H9 (cell line): ENCODE results near the gene SNURF. TPM values are rescaled to one million over a fixed set of nuclear protein-coding genes. Genes with fewer than 3 reads are reported as not detected.

ENCODE experiments used
- DNase-seq: peaks from one replicate; pipeline ENCODE4 v3.0.0-alpha.2; 2017
- H2AFZ ChIP-seq: one replicate; pipeline ENCODE4 v1.6.1; 2013; ENCODE audit warnings: mild to moderate bottlenecking, low read length, control low read depth, moderate library complexity
- H2AK5ac ChIP-seq: 2 replicates; pipeline ENCODE4 v1.6.1; 2013; ENCODE audit warnings: low read length, control low read depth, mixed read lengths; ENCODE audit not compliant: insufficient read length
- H2BK120ac ChIP-seq: one replicate; pipeline ENCODE4 v1.6.1; 2013; ENCODE audit warnings: low read depth, mild to moderate bottlenecking, low read length, control low read depth, inconsistent platforms; ENCODE audit not compliant: poor library complexity, severe bottlenecking
- H2BK12ac ChIP-seq: 2 replicates; pipeline ENCODE4 v1.6.1; 2013; ENCODE audit warnings: low read length, control low read depth, mixed read lengths, low read depth; ENCODE audit not compliant: insufficient read length
- H2BK15ac ChIP-seq: 2 replicates; pipeline ENCODE4 v1.6.1; 2013; ENCODE audit warnings: low read depth, low read length, control low read depth
- H2BK20ac ChIP-seq: one replicate; pipeline ENCODE4 v1.6.1; 2013; ENCODE audit warnings: low read depth, mild to moderate bottlenecking, low read length, control low read depth, inconsistent platforms; ENCODE audit not compliant: poor library complexity, severe bottlenecking
- H2BK5ac ChIP-seq: 2 replicates; pipeline ENCODE4 v1.6.1; 2013; ENCODE audit warnings: low read length, control low read depth, mixed read lengths; ENCODE audit not compliant: insufficient read length
- H3K14ac ChIP-seq: 2 replicates; pipeline ENCODE4 v1.6.1; 2013; ENCODE audit warnings: low read length, control low read depth; ENCODE audit not compliant: insufficient read depth
- H3K18ac ChIP-seq: 2 replicates; pipeline ENCODE4 v1.6.1; 2013; ENCODE audit warnings: low read depth, mild to moderate bottlenecking, mixed read lengths, low read length, control low read depth; ENCODE audit not compliant: insufficient read length
- H3K23ac ChIP-seq: 2 replicates; pipeline ENCODE4 v1.6.1; 2013; ENCODE audit warnings: low read length, control low read depth, mixed read lengths, low read depth; ENCODE audit not compliant: insufficient read length
- H3K23me2 ChIP-seq: 2 replicates; pipeline ENCODE4 v1.6.1; 2013; ENCODE audit warnings: low read depth, mild to moderate bottlenecking, mixed read lengths, low read length, control low read depth; ENCODE audit not compliant: insufficient read length, poor library complexity, severe bottlenecking
- H3K27ac ChIP-seq: 2 replicates; pipeline ENCODE4 v1.5.1; 2013; ENCODE audit warnings: low read length, control low read depth, mixed read lengths, low read depth; ENCODE audit not compliant: insufficient read length
- H3K27me3 ChIP-seq: 2 replicates; pipeline ENCODE4 v1.6.1; 2013; ENCODE audit warnings: low read length, control low read depth, inconsistent platforms; ENCODE audit not compliant: insufficient read depth
- H3K4ac ChIP-seq: 2 replicates; pipeline ENCODE4 v1.6.1; 2013; ENCODE audit warnings: low read depth, mild to moderate bottlenecking, control low read depth, inconsistent platforms, low read length, moderate library complexity
- H3K4me1 ChIP-seq: 2 replicates; pipeline ENCODE4 v1.6.1; 2013; ENCODE audit warnings: low read length, control low read depth, inconsistent platforms; ENCODE audit not compliant: insufficient read depth
- H3K4me2 ChIP-seq: 2 replicates; pipeline ENCODE4 v1.6.1; 2013; ENCODE audit warnings: low read length, control low read depth, mixed read lengths; ENCODE audit not compliant: insufficient read length, insufficient read depth
- H3K56ac ChIP-seq: 2 replicates; pipeline ENCODE4 v1.6.1; 2013; ENCODE audit warnings: low read depth, mild to moderate bottlenecking, mixed read lengths, low read length, control low read depth; ENCODE audit not compliant: insufficient read length
- H3K79me1 ChIP-seq: 2 replicates; pipeline ENCODE4 v1.6.1; 2013; ENCODE audit warnings: low read depth, mild to moderate bottlenecking, moderate library complexity, low read length, control low read depth, inconsistent platforms; ENCODE audit not compliant: insufficient read depth, poor library complexity, severe bottlenecking
- H3K79me2 ChIP-seq: 2 replicates; pipeline ENCODE4 v1.6.1; 2013; ENCODE audit warnings: low read length, control low read depth, inconsistent platforms; ENCODE audit not compliant: insufficient read depth
- H3K9ac ChIP-seq: 2 replicates; pipeline ENCODE4 v1.6.1; 2013; ENCODE audit warnings: low read length, control low read depth, mixed read lengths; ENCODE audit not compliant: insufficient read length; ENCODE audit errors: extremely low read depth
- H3K9me3 ChIP-seq: one replicate; pipeline ENCODE4 v1.6.1; 2013; ENCODE audit warnings: low read depth, low read length, inconsistent platforms; ENCODE audit not compliant: control insufficient read depth
- H3T11ph ChIP-seq: one replicate; pipeline ENCODE4 v1.6.1; 2013; ENCODE audit warnings: mild to moderate bottlenecking, low read length, control low read depth, inconsistent platforms
- H4K20me1 ChIP-seq: one replicate; pipeline ENCODE4 v1.6.1; 2013; ENCODE audit not compliant: control insufficient read depth, insufficient read length, insufficient read depth
- H4K5ac ChIP-seq: 2 replicates; pipeline ENCODE4 v1.6.1; 2013; ENCODE audit warnings: low read depth, mild to moderate bottlenecking, mixed read lengths, low read length, control low read depth; ENCODE audit not compliant: insufficient read length
- H4K8ac ChIP-seq: replicated peaks from 2 replicates; pipeline ENCODE4 v1.6.1; 2013; ENCODE audit warnings: low read length, control low read depth, mixed read lengths, low read depth; ENCODE audit not compliant: insufficient read length
- H4K91ac ChIP-seq: 2 replicates; pipeline ENCODE4 v1.6.1; 2013; ENCODE audit warnings: low read depth, mild to moderate bottlenecking, moderate library complexity, mixed read lengths, low read length, control low read depth; ENCODE audit not compliant: insufficient read length
- H3K27ac Mint-ChIP-seq, 3 experiments: 2 replicates in 2 of 3; 3 replicates in 1 of 3; pipeline ENCODE4 v1.8.0; 2020 to 2021; ENCODE audit warnings: mixed read lengths in 3 of 3, mild to moderate bottlenecking in 1 of 3, moderate library complexity in 1 of 3
- H3K27me3 Mint-ChIP-seq: 2 replicates; pipeline ENCODE4 v1.8.0; 2021; ENCODE audit warnings: low read depth, mild to moderate bottlenecking, moderate library complexity, mixed read lengths
- H3K36me3 Mint-ChIP-seq, 3 experiments: 2 replicates in 2 of 3; 3 replicates in 1 of 3; pipeline ENCODE4 v1.8.0; 2020 to 2021; ENCODE audit warnings: low read depth in 3 of 3, mixed read lengths in 3 of 3; ENCODE audit not compliant: insufficient read depth in 1 of 3
- H3K4me1 Mint-ChIP-seq, 2 experiments: 2 replicates each; pipeline ENCODE4 v1.8.0; 2020; ENCODE audit warnings: mixed read lengths in 2 of 2
- H3K4me3 Mint-ChIP-seq, 2 experiments: 2 replicates in 1 of 2; 3 replicates in 1 of 2; pipeline ENCODE4 v1.8.0; 2020 to 2021; ENCODE audit warnings: mild to moderate bottlenecking in 2 of 2, mixed read lengths in 2 of 2, moderate library complexity in 1 of 2
- H3K9me3 Mint-ChIP-seq, 2 experiments: 2 replicates in 1 of 2; 3 replicates in 1 of 2; pipeline ENCODE4 v1.8.0; 2020; ENCODE audit warnings: mild to moderate bottlenecking in 2 of 2, mixed read lengths in 2 of 2, moderate library complexity in 1 of 2
- CTCF ChIP-seq: fragments of 200-600 bp; sonication (generic); conservative IDR thresholded peaks from 3 replicates; pipeline ENCODE4 v1.8.0; 2021; ENCODE audit warnings: antibody characterized with exemption, mild to moderate bottlenecking
- WGBS: extraction: QIAGEN DNeasy Blood & Tissue Kit; methylation state at CpG from one replicate; pipeline ENCODE4 v1.1.7; 2013; ENCODE audit warnings: missing lambda C conversion rate, low lambda C conversion rate, mixed read lengths; ENCODE audit not compliant: insufficient read length; ENCODE audit errors: extremely low coverage; 5-methylcytosine and 5-hydroxymethylcytosine counted together
- total RNA-seq: library from RNA; stranded (reverse); gene quantifications from 2 replicates; pipeline ENCODE4 v1.2.1, GENCODE V29; 2021

The SNURF gene
- total RNA-seq, 1 experiment from 2014 or later = 134 TPM

GRCh38 chr15:24977686-24978085 is 22.9 kb downstream of the SNURF start:
- no peaks in the 10 kb centered on the region for H4K20me1 ChIP-seq
- no peak overlapping the region; a peak in 1 of 5 replicates for H3K4me3 Mint-ChIP-seq
- whole genome bisulfite sequencing = no CpG with 5 or more reads among the region's 9 CpGs
- H2AK5ac ChIP-seq = no peak overlapping the region
- H3K4me2 ChIP-seq = no peak overlapping the region
- no peak overlapping the region for H2BK12ac ChIP-seq
- no peak overlapping the region for H3T11ph ChIP-seq
- H3K14ac ChIP-seq = no peak overlapping the region
- H2AFZ ChIP-seq = no peak overlapping the region
- no peak overlapping the region for H2BK20ac ChIP-seq
- peaks cover 2% of the 10 kb centered on the region; the same call in 1 of the 2 replicates for H3K27me3 Mint-ChIP-seq
- H3K23me2 ChIP-seq = no peaks in the 10 kb centered on the region
- no peaks in the 10 kb centered on the region for H3K4me1 ChIP-seq
- no peak overlapping the region for H3K18ac ChIP-seq
- H4K91ac ChIP-seq = no peak overlapping the region
- DNase-seq = no peak
- H4K8ac ChIP-seq = no peak overlapping the region
- H2BK5ac ChIP-seq = no peak overlapping the region
- H2BK120ac ChIP-seq = no peak overlapping the region
- H3K9me3 ChIP-seq = peaks cover 21% of the 10 kb centered on the region
- peak overlapping the region in 2 of 3 experiments; percentile 53 to 84; a peak in 3 of 7 replicates for H3K27ac Mint-ChIP-seq
- H3K9me3 Mint-ChIP-seq = peaks cover 69 to 82% of the 10 kb centered on the region in 2 experiments
- H3K9ac ChIP-seq = no peak overlapping the region
- no peak overlapping the region for H3K27ac ChIP-seq
- H3K36me3 Mint-ChIP-seq = peaks cover 64 to 94% (median 94%) of the 10 kb centered on the region in 3 experiments
- peaks cover 5% of the 10 kb centered on the region; the same call in 1 of the 2 replicates for H3K79me2 ChIP-seq
- TF ChIP-seq CTCF = no peak
- H2BK15ac ChIP-seq = no peak overlapping the region
- no peaks in the 10 kb centered on the region for H3K79me1 ChIP-seq
- no peak overlapping the region for H3K23ac ChIP-seq
- no peak overlapping the region for H4K5ac ChIP-seq
- H3K4me1 Mint-ChIP-seq = peaks cover 10 to 39% of the 10 kb centered on the region in 2 experiments
- H3K4ac ChIP-seq = no peak overlapping the region
- no peaks in the 10 kb centered on the region for H3K27me3 ChIP-seq
- H3K56ac ChIP-seq = no peak overlapping the region
